GM12801 (cell line): Measurements from ENCODE around the gene PRB2.

Source experiments
- CTCF ChIP-seq: IDR thresholded peaks from one replicate; pipeline ENCODE4 v1.5.1; 2011; ENCODE audit warnings: control low read depth; ENCODE audit not compliant: insufficient read length; ENCODE audit errors: extremely low read depth

Gene PRB2

GRCh38 chr12:11361151-11361550 is 34.2 kb downstream of the PRB2 start:
- TF ChIP-seq CTCF = no peak

GRCh38 chr12:11348439-11348838 is 46.9 kb downstream of the PRB2 start:
- TF ChIP-seq CTCF = no peak

GRCh38 chr12:11347810-11348209 is 47.6 kb downstream of the PRB2 start:
- TF ChIP-seq CTCF = no peak

- no peak for TF ChIP-seq CTCF
These were observed 50.9 kb downstream of the PRB2 start for GRCh38 chr12:11344500-11344899.
